Suppressor macrophage treated with lipopolysaccharide for 4 hours (primary cell): ENCODE data around the gene SPAG9.

Experiments
- DNase-seq: peaks from one replicate; pipeline ENCODE4 v3.0.0-alpha.2; 2020

The SPAG9 gene

GRCh38 chr17:51035431-51035830 lies 85.2 kb downstream of the SPAG9 start:
- no peak for DNase-seq

GRCh38 chr17:51034800-51035199 lies 85.9 kb downstream of the SPAG9 start:
- no peak for DNase-seq

- no peak for DNase-seq
Measured at GRCh38 chr17:51032850-51033249, 87.8 kb downstream of the SPAG9 start.

- DNase-seq = peak; percentile 73
Measured at GRCh38 chr17:51029568-51030463, 90.9 kb downstream of the SPAG9 start.

GRCh38 chr17:51029142-51029541 lies 91.5 kb downstream of the SPAG9 start:
- DNase-seq = peak; percentile 57

GRCh38 chr17:51028176-51028863 lies 92.3 kb downstream of the SPAG9 start:
- DNase-seq = no peak

- no peak for DNase-seq
Measured at GRCh38 chr17:51018541-51018940, 102.1 kb downstream of the SPAG9 start.

GRCh38 chr17:51017270-51017669 lies 103.4 kb downstream of the SPAG9 start:
- no peak for DNase-seq

- no peak for DNase-seq
Measured at GRCh38 chr17:51016099-51016498, 104.6 kb downstream of the SPAG9 start.

GRCh38 chr17:51015145-51015558 lies 105.5 kb downstream of the SPAG9 start:
- DNase-seq = no peak

GRCh38 chr17:51014129-51014528 lies 106.5 kb downstream of the SPAG9 start:
- DNase-seq = no peak

GRCh38 chr17:51013322-51013721 lies 107.3 kb downstream of the SPAG9 start:
- no peak for DNase-seq

- DNase-seq = no peak
Measured at GRCh38 chr17:51012538-51012937, 108.1 kb downstream of the SPAG9 start.

- no peak for DNase-seq
Measured at GRCh38 chr17:51010173-51010675, 110.4 kb downstream of the SPAG9 start.

- DNase-seq = no peak
Measured at GRCh38 chr17:51006601-51007000, 114.1 kb downstream of the SPAG9 start.

GRCh38 chr17:51005768-51006167 lies 114.9 kb downstream of the SPAG9 start:
- DNase-seq = no peak

- DNase-seq = no peak
Measured at GRCh38 chr17:51004249-51004648, 116.4 kb downstream of the SPAG9 start.

- peak; percentile 50 for DNase-seq
Measured at GRCh38 chr17:51000835-51001638, 119.6 kb downstream of the SPAG9 start.

- no peak for DNase-seq
Measured at GRCh38 chr17:50995668-50996067, 125.0 kb downstream of the SPAG9 start.

- DNase-seq = no peak
Measured at GRCh38 chr17:50993544-50993943, 127.1 kb downstream of the SPAG9 start.

GRCh38 chr17:50989149-50989548 lies 131.5 kb downstream of the SPAG9 start:
- DNase-seq = no peak

- DNase-seq = no peak
Measured at GRCh38 chr17:50988427-50988826, 132.2 kb downstream of the SPAG9 start.
